Measurements from ENCODE around the gene FBN1.

DNA sequence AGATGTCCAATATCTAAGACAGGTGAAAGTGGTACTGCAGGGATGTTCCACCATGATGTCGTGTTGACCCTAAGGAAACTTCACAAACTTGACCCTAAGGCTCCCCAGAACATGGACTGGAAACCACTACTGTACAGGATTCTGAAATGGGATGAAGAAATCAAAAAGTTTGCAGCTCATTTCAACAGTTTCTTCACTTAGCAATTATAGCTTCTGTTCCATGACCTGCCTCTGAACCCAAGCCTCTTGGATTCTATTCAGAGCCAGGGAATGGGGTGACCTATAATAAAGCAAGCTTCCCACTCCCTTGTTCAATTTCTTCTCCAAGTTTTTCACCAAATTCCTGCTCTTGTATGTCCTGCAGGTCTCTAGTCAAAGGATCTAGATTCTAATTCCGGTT lies 273.5 kb downstream of the FBN1 start:
- TF ChIP-seq POLR2AphosphoS5 (IDR thresholded peaks at IDR 0.05): no peak
- TF ChIP-seq, protein P1, sequence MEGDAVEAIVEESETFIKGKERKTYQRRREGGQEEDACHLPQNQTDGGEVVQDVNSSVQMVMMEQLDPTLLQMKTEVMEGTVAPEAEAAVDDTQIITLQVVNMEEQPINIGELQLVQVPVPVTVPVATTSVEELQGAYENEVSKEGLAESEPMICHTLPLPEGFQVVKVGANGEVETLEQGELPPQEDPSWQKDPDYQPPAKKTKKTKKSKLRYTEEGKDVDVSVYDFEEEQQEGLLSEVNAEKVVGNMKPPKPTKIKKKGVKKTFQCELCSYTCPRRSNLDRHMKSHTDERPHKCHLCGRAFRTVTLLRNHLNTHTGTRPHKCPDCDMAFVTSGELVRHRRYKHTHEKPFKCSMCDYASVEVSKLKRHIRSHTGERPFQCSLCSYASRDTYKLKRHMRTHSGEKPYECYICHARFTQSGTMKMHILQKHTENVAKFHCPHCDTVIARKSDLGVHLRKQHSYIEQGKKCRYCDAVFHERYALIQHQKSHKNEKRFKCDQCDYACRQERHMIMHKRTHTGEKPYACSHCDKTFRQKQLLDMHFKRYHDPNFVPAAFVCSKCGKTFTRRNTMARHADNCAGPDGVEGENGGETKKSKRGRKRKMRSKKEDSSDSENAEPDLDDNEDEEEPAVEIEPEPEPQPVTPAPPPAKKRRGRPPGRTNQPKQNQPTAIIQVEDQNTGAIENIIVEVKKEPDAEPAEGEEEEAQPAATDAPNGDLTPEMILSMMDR (IDR thresholded peaks at IDR 0.05): no peak
- no peak for TF ChIP-seq EP300 (IDR thresholded peaks at IDR 0.05)
